NCI-H345 treated with DMSO at 0.1 percent for 48 hours (cell line): ENCODE measurements around the gene PKD1L1.

ENCODE experiments used
- DNase-seq: peaks from one replicate; lab custom pipeline; 2025; ENCODE audit not compliant: unreplicated experiment; lab: John Stamatoyannopoulos, UW

PKD1L1 gene

DNA sequence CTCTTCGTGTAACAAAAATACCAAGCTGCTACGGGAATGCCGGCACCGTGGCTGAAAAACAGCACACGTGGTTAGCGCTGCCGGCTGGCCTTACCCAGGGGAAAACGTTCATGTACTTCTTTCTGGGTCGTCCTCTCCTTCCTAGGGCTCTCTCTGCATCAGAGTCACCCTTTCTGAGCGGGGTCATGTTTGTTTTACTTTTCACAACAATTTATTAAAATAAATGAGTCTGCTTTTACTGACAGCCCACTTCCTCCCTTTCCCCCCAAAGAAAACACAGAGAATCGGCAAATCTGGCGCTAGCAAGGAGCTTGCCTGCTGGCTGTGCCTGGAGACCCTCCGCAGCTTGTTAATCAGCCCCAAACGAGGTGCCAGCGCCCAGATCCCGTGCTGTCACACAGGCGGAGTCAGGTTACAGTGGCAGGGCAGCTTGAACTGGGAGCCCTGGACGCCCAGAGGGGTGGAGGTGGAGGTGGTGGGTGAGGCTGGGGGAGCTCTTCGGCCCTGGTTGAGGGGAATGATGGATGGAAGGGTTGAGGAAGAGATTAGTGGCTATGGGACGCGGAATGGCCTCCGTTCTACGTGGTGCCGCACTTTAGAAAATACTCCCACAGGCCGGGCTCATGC, 204.2 kb downstream of the PKD1L1 start:
- DNase-seq = no peak

DNA sequence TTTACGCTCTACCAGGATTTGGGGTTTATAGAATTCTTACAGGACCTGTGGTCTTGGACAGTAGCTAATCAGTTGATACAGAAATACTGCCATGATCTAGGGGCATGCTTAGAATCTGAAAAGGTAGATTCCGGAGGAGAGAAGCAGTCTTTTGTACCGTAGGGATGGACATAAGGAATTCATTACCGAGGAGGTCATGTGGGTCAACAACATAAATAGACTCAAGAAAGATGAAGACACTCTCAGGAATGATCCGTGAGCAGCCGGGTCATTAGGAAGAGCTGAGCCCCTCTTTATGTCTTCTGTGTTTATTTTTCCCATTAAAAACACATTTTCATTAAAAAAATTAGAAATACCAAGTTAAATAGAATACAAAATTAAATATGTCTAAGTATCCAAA, 206.3 kb downstream of the PKD1L1 start:
- DNase-seq = no peak

DNA sequence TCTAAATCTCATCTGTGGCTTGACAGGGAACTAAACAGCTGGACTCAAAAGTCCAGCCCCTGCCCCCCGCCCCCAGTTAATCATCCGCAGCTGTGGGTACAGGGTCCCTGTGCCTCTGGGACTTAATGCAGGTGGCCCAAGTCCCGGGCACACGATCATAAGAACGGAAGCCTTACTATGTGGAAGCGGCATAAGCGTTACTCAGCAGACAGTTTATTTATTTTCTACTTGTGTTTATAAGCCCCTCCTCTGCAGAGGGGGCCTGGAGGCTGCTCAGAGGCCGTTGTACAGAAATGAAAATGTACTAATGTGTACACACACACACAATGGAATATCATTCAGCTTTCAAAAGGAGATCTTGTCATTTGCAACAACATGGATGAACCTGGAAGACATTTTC, 208.4 kb downstream of the PKD1L1 start:
- no peak for DNase-seq

DNA sequence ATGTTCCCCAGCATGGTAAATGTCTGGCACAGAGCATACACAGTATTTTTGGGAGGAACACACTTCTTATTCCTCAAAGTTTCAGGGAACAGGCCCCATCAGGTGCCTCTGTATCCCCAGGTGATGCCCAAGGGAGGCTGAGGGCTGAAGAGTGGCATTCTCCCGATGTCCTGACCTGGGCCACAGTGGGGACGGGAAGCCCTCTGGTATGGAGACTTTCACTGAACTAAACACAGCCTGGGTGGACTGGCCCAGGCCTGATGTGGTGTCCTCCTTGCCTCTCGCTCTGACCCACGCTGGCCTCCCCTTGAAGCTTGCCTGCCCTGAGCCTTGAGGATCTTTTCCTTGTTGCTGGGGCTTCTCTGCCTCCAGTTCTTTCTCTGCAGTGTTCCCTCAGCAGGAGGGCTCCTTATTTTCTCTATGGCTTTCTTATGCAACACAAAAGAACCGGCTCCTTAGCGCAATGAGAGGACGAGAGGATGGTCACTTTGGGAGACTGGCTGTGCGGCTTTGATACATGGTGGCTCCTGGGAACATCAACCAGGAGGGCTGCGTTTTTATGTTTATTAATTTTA, 208.9 kb downstream of the PKD1L1 start:
- DNase-seq = no peak

DNA sequence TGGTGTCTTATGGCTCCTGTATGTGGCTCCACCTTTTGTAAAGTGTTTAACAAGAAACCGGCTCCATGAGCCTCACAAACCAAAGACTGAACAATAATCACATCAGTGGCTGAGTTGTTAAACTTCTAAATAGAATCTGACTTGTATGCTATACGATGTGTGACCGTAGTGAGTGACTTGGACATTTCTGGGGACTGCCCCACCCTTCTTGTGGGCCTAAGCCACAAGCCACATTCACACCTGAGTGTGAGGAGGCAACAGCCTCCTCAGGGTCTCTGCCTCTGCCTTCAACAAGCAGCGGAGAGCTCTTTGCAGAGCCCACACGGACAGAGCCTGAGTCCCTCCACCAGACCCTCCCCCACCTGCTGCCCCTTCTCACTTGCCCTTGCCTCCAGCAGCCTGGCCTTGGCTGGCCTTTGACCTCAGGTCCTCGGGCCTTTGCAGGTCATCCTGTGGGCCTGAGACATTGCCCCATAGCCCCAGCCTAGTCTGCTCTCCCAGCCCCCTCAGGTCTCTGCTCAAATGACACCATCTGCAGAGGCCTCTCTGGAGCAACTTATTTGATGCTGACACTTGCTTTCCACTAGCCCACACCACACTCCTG, 209.6 kb downstream of the PKD1L1 start:
- no peak for DNase-seq

DNA sequence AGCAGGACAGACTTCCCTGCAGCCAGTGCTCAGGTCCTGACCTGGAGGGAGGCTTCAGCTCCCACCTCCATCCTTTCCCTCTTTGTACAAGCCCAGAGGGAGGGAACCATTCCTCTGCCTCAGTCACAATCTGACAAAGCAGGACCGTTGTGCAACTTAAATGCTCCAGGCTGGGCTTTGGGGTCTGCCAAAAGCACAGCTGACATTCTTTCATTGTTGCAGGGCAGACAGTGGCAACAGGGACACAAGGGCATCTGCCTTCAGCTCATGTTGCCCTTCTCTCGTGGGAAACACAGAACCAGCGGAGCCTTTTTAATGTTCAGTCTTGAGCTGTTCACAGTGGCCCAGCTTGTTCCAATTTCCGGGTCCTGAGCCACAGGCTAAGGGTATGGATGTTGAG, 210.7 kb downstream of the PKD1L1 start:
- DNase-seq = no peak

DNA sequence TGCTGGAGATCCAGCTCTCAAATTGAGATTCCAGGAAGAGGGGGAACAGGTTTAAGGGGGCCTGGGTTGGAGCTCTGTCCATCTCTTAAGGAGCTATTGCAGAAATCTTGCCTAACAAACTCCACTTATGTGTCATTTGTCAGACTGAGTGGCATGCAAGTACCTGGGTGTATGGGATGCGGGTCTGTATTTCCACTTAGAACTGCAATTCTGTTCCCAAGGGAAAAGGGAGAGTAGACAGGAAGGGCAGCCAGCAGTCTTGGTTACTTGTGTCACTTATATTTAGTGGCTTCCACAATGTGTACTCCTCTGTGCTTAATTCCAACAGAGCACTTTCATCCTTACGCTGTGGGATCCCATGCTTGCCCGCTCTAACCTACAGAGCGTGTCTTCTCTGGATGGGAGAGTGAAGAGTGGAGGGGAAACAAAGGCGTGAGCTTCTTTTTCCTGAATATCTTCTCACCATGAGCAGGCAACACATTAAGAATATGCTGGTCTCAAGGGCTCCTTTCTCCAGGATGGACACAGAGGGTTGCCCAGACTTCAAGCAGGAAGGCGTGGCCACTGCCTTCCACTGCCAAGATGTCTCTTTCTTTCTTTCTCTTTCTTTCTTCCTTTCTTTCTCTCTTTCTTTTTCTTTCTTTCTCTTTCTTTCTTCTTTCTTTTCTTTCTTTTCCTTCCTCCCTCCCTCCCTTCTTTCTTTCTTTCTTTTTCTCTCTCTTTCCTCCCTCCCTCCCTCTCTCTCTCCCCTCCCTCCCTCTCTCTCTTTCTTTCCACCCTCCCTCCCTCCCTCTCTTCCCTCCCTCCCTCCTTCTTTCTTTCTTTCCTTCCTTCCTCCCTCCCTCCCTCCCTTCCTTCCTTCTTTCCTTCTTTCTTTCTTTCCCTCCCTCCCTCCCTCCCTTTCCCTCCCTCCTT, 212.6 kb downstream of the PKD1L1 start:
- no peak for DNase-seq

DNA sequence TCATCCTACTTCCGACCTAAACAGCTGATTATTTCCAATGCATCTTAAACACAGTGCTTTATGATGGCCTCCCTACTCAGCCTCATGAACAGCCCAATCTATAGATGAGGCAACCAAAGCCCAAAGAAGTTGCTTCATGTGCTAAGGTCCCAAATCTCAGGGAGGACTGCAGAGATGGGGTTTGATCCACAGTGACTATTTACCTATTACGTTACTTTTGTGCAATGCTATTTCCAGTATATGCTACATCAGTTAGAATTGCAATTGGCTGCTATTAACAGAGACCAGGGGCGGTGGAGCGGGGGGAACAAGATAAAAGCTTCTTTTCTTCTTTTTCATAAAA, 213.3 kb downstream of the PKD1L1 start:
- no peak for DNase-seq

DNA sequence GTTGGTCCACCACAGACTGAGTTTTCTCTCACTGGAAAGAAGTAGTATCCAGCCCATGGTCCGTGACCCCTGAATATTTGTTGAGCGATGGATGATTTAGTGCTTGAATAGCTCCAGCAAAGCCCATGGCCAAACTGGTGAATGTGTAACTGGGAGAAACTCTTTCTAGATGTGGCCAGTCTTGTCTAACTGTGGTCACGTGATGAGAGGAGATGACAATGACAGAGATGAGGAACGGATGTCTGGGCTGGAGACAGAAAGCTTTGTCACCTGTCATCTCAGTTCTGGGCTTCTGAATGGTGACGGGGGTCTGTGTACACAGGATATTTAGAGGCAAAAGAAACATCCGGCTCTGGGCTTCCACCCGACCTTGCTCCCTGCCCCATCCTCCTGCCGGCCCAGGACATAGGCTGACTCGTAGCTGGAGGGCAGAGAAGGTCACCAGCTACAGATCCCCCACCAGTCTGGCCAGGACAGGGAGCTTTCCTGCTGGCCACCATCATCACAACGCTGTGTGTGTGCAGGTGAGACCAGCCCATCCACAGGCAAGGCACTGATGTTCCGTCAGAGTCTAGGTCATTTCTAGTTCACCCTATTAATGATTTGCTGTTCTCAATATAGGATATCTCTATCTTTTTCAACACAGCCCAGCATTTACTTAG, 213.8 kb downstream of the PKD1L1 start:
- DNase-seq = no peak

DNA sequence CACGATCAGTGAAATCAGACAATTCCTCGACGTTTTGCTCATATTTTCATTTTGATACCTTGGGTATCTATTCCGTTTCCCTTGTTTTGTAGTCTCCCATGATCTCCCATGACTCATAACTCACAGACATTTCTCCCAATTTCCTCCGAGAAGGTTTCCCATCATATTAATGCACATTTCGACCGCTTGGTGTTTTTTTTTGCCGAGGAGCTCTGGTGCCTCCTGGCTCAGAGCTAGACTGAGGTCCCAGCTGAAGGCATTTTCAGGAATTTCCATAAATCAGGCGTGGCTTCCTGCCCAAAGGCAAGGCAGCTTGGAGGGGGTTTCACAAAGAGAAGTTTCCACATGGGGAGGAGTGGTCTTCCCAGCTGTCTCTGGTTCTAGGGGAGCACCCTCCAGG, 218.1 kb downstream of the PKD1L1 start:
- no peak for DNase-seq

DNA sequence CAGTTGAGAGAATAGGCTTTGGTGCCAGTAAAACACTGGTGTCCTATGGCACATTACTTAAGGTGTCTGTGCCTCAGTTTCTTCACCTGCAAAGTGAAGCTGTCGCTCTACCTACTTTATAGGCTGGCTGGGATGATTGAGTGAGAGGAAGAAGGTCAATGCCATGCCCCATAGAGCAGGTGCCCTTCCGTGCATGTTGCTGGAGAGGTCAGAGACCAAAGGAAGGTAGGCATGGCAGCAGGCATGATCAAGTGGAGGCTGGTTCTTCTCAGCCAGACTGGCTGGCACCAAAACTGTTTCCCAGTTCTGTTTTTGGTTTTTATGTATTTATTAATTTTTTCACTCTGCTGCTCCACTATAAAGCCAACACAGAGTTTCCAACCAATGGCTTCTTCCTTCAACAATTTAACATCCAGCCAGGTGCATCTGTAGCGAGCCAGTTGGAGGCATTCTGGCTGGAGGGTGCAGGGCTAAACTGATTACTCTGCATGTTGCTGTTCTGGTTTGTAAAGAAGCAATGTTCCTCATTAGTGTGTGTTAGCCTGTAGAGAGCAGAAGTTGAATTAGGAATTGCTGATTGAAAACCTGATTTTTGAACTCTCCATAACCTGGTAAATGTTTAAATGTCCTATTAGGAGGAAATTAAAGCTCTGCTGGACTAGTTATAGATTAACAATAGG, 222.1 kb downstream of the PKD1L1 start:
- no peak for DNase-seq

DNA sequence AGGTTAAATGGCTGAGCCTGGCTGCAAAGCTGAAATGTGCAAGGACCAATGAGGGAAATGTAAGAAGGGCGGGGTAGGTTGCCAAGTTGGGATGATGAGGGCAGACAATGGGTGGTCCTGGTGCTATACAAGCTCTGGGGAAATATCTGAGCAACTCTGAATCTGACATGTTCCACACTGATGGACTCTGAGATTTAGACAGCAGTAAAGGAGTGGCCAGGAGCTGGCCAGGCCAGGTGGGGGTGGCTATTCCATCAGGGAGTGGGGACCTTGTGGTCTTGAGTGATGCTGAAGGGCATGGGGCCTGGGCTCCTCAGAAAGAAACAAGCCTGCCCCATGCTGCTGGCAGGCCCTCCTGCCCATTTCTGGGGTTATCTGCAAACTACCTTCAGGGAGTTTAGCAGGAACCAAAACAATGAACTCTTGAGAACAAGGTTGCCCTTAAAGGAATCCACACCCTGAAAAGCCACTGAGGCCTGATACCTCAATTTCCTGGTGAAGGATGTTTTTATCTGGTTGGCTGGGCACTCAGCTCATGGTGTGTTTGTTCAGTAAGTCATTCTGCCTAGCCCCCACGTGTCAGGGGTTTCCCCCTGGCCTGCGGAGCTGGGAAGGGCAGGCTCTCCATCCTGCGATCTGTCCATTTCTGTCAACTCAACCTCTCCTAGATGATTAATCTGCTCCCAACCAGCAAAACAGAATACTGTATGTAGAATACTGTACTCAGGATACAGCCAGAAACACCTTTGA, 223.1 kb downstream of the PKD1L1 start:
- no peak for DNase-seq
